GM12874 (cell line): ENCODE results near the gene TANC1.
A peak's percentile ranks its signal among the peaks of the same experiment; 100 is the strongest.

Source experiments
- CTCF ChIP-seq: IDR thresholded peaks from 2 replicates; pipeline ENCODE4 v1.5.1; 2011; ENCODE audit warnings: low read depth, mild to moderate bottlenecking, control low read depth, low read length, moderate library complexity; ENCODE audit not compliant: insufficient read depth

The TANC1 gene

GRCh38 chr2:159032580-159032979 lies 64.1 kb downstream of the TANC1 start:
- TF ChIP-seq CTCF: no peak

GRCh38 chr2:159034713-159035112 lies 66.3 kb downstream of the TANC1 start:
- no peak for TF ChIP-seq CTCF

GRCh38 chr2:159035790-159036411 lies 67.5 kb downstream of the TANC1 start:
- 0 out of 2 replicates have a peak, but pooled peaks have one; percentile 2 for TF ChIP-seq CTCF

- no peak for TF ChIP-seq CTCF
Observed at GRCh38 chr2:159042115-159042850, 73.8 kb downstream of the TANC1 start.

- no peak for TF ChIP-seq CTCF
Observed at GRCh38 chr2:159043710-159044109, 75.3 kb downstream of the TANC1 start.

GRCh38 chr2:159044804-159045286 lies 76.4 kb downstream of the TANC1 start:
- no peak for TF ChIP-seq CTCF

GRCh38 chr2:159045545-159046454 lies 77.4 kb downstream of the TANC1 start:
- TF ChIP-seq CTCF: no peak
